Stimulated activated effector memory CD8-positive, alpha-beta T cell treated with anti-CD3 and anti-CD28 coated beads, Interleukin-12 subunit alpha, Interleukin-12 subunit beta, amount 100 ng/mL, for 72 hours (primary cell): ENCODE results near the gene ATP10D.
A peak's percentile ranks its signal among the peaks of the same experiment; 100 is the strongest.
"Not testable (repeated sequence)": the region's sequence is repeated elsewhere in the genome, so short reads cannot be mapped to it uniquely, and the experiment has no call there.

ENCODE experiments used
- ATAC-seq: fragments of 150-1000 bp; cut with Tn5 transposase; 2 replicates; pipeline ENCODE4 v1.10.0; 2021
- DNase-seq, 2 donors: peaks; one replicate each; pipeline ENCODE4 v3.0.0; 2021 to 2022; ENCODE audit warnings: low spot score in 2 of 2
- H3K27ac Mint-ChIP-seq: one replicate; pipeline ENCODE4 v1.8.0; 2022; ENCODE audit warnings: mild to moderate bottlenecking, mixed read lengths
- H3K36me3 Mint-ChIP-seq: one replicate; pipeline ENCODE4 v1.8.0; 2022; ENCODE audit warnings: mild to moderate bottlenecking, mixed read lengths
- H3K4me1 Mint-ChIP-seq: one replicate; pipeline ENCODE4 v1.8.0; 2022; ENCODE audit warnings: mixed read lengths
- H3K4me3 Mint-ChIP-seq: one replicate; pipeline ENCODE4 v1.8.0; 2022; ENCODE audit warnings: mild to moderate bottlenecking, mixed read lengths
- H3K9me3 Mint-ChIP-seq: one replicate; pipeline ENCODE4 v1.8.0; 2022; ENCODE audit warnings: mixed read lengths

ATP10D gene

GRCh38 chr4:47478804-47479203, 6.3 kb upstream of the ATP10D start:
- no peak for DNase-seq
- Mint-ChIP-seq H3K36me3 (no peaks in the 10 kb centered on the region), H3K9me3 (no peaks in the 10 kb centered on the region), H3K27ac (no peak overlapping the region), H3K4me3 (no peak overlapping the region), H3K4me1 (peaks cover 6% of the 10 kb centered on the region)
- ATAC-seq = no peak

DNA sequence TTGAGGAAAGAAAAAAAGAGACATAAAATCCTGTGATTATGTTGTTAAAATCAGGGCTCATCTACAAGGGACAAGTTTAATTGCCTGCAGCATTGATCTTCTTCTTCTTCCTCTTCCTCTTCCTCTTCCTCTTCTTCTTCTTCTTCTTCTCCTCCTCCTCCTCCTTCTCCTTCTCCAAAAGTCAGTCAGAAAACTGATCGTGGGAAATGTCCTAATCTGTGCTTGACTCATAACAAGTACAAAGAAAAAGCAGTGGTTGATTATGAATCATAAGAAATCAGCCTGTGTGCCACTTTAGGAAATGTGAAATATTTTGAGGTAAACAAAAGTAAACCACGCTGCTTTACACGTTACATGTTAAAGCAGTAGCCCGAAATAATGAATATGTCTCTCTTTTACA, 2.7 kb upstream of the ATP10D start:
- peaks cover 13% of the 10 kb centered on the region for H3K4me1 Mint-ChIP-seq

DNA sequence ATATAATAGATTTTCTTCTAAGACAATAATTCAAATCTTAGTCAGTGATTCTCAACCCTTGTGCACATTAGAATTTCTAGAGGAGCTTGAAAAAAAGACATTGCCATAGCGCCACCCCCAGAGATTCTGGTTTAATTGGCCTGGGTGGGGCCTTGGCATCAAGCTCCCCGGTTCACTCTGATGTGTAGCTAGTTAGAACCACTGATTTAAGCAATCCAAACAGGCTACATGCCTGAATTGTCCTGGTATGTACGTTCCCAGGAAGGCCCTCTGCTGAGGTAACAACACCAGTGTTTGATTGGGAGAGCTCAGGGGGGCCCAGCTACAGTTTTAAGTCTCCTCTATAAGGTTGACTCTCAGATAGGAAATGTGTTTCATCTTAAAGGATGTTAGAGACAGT, 1.3 kb upstream of the ATP10D start:
- no peak for DNase-seq
- no peaks in the 10 kb centered on the region for H3K36me3 Mint-ChIP-seq
- peak overlapping the region; percentile 89 for H3K27ac Mint-ChIP-seq
- H3K9me3 Mint-ChIP-seq = no peaks in the 10 kb centered on the region
- H3K4me3 Mint-ChIP-seq = peak overlapping the region; percentile 86
- peaks cover 13% of the 10 kb centered on the region for H3K4me1 Mint-ChIP-seq
- ATAC-seq = no peak

More for the DNA sequence above, 2.7 kb upstream of the ATP10D start:
- Mint-ChIP-seq H3K9me3 (no peaks in the 10 kb centered on the region), H3K27ac (peak overlapping the region; percentile 7), H3K36me3 (no peaks in the 10 kb centered on the region), H3K4me3 (no peak overlapping the region)
- no peak for DNase-seq
- peak; percentile 73 for ATAC-seq

GRCh38 chr4:47484168-47484567, 907 bp upstream of the ATP10D start:
- ATAC-seq (no peak), DNase-seq (no peak)
- Mint-ChIP-seq H3K9me3 (no peaks in the 10 kb centered on the region), H3K27ac (peak overlapping the region; percentile 89), H3K36me3 (no peaks in the 10 kb centered on the region), H3K4me1 (peaks cover 13% of the 10 kb centered on the region), H3K4me3 (peak overlapping the region; percentile 86)

- Mint-ChIP-seq H3K9me3 (no peaks in the 10 kb centered on the region), H3K4me3 (peak overlapping the region; percentile 86), H3K27ac (peak overlapping the region; percentile 89), H3K36me3 (no peaks in the 10 kb centered on the region), H3K4me1 (peaks cover 20% of the 10 kb centered on the region)
- no peak for DNase-seq
- no peak for ATAC-seq
These were observed 693 bp downstream of the ATP10D start for GRCh38 chr4:47485768-47486167.

DNA sequence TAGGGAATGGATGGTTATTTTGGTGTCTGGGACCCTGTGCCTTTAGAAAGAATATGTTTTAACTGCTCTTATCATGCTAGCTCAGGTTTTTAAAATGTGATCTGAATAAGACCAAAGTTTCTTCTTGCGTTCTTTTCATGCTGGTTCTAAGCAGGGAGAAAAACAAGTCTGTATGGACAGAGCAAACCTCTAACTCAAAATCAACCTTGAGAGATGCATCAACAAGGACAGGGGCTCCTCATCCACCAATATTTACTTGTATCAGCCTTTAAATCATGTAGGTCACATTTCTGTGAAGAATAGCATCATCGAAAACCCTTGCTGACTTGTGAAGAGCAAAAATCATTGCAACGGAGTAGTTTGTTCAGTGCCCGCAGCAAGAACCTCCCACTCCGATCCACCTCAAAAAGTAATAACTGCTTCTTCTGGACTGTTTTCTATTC, 1.2 kb downstream of the ATP10D start:
- H3K36me3 Mint-ChIP-seq = no peaks in the 10 kb centered on the region
- H3K4me3 Mint-ChIP-seq = peak overlapping the region; percentile 86
- peaks cover 25% of the 10 kb centered on the region for H3K4me1 Mint-ChIP-seq
- no peak for DNase-seq
- H3K9me3 Mint-ChIP-seq = no peaks in the 10 kb centered on the region
- H3K27ac Mint-ChIP-seq = peak overlapping the region; percentile 48
- ATAC-seq = no peak

GRCh38 chr4:47486727-47487126, 1.7 kb downstream of the ATP10D start:
- not testable (repeated sequence) for H3K9me3 Mint-ChIP-seq, ATAC-seq, DNase-seq, H3K36me3 Mint-ChIP-seq, H3K27ac Mint-ChIP-seq
- peaks cover 25% of the 10 kb centered on the region for H3K4me1 Mint-ChIP-seq
- H3K4me3 Mint-ChIP-seq = peak overlapping the region; percentile 86

DNA sequence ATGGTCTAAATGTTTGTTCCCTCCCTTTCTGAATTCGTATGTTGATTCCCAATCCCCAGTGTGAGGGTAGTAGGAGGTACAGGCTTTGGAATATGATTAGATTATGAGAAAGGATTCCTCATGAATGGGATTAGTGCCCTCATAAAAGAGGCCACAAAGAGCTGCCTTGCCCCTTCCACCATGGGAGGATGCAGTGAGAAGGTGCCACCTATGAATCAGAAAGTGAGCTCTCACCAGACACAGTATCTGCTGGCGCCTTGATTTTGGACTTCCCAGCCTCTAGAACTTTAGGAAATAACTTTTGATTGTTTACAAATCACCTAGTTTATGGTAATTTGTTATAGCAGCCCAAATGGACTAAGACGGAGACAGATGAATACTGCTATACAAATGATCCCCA, 3.6 kb downstream of the ATP10D start:
- H3K27ac Mint-ChIP-seq = no peak overlapping the region
- ATAC-seq = no peak
- no peak overlapping the region for H3K4me3 Mint-ChIP-seq
- no peaks in the 10 kb centered on the region for H3K9me3 Mint-ChIP-seq
- H3K4me1 Mint-ChIP-seq = peaks cover 19% of the 10 kb centered on the region
- no peaks in the 10 kb centered on the region for H3K36me3 Mint-ChIP-seq
- DNase-seq = no peak

GRCh38 chr4:47490550-47490949, 5.5 kb downstream of the ATP10D start:
- DNase-seq = no peak
- Mint-ChIP-seq H3K4me1 (peaks cover 12% of the 10 kb centered on the region), H3K36me3 (no peaks in the 10 kb centered on the region), H3K9me3 (no peaks in the 10 kb centered on the region), H3K4me3 (no peak overlapping the region), H3K27ac (no peak overlapping the region)
- peak; percentile 92 for ATAC-seq

DNA sequence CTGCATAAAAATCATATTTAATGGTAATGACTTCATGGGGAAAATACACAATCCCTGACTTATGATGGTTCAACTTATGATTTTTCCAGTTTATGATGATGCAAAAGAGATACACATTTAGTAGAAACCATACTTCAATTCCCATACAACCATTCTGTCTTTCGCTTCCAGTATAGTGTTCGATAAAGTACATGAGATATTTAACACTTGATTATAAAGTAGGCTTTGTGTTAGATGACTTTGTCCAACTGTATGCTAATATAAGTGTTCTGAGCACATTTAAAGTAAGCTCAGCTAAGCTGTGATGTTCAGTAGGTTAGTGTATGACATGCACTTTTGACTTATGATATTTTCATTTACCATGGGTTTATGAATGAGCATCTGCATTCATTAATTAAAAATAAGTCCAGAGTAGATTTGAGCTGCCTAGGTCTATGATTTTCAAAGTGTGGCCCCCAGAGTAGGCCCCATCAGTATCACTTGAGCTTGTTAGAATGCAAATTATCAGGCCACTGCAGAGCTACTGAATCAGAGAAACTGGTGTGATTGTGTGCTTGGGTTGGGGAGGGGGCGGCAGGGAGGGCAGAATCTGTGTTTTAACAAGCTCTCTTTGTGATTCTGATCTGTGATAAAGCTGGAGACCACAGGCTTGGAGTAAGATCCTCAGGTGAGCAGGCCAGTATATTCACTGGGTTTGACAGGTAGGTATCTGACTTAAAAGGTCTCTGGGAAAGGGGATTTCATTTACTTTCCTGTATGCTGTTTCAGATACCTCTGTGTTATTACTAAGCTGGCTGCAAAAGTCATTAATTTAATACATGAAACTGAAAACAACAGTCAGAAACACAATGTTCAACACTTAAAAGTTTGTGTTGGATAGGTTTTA, 8.4 kb downstream of the ATP10D start:
- Mint-ChIP-seq H3K9me3 (no peaks in the 10 kb centered on the region), H3K4me1 (peaks cover 12% of the 10 kb centered on the region), H3K27ac (no peak overlapping the region), H3K36me3 (no peaks in the 10 kb centered on the region), H3K4me3 (no peak overlapping the region)
- ATAC-seq (peak; percentile 28), DNase-seq (no peak)

DNA sequence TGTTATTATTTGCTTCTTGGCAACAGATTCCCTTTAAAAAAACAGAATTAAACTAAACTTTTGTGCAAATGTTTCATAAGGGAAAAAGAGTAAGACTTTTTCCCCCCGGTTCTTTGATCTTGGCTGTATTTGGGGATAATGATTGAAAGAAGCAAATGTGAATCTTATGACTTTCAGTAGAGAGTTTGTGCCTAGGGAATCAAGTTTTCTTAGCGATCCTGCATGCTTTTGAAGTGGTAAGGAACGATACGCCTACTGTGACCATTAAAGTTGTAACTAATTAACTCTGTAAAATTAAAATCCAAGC, 9.0 kb downstream of the ATP10D start:
- no peak for ATAC-seq
- Mint-ChIP-seq H3K27ac (no peak overlapping the region), H3K4me3 (no peak overlapping the region), H3K36me3 (no peaks in the 10 kb centered on the region), H3K4me1 (peaks cover 17% of the 10 kb centered on the region), H3K9me3 (no peaks in the 10 kb centered on the region)
- DNase-seq = no peak

DNA sequence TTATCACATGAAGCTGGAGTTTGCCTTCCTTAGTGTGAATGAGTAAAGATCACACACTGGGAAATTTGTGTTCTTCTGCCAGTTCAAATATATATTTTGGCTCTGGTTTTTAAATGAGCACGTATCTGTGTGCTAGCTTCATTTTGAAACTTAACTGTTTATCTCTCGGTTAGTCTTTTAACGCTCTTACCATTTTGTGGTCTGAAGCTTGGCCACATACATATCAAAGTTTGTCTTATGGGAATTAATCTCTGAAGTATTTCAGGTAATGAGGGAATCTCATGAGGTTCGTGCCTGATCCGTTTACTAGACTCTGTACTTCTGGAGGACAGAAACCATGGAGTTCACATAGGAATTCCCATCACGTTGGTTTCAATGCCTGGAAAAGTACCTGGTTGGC, 13.8 kb downstream of the ATP10D start:
- Mint-ChIP-seq H3K36me3 (no peaks in the 10 kb centered on the region), H3K27ac (no peak overlapping the region), H3K4me3 (no peak overlapping the region), H3K9me3 (no peaks in the 10 kb centered on the region), H3K4me1 (peaks cover 5% of the 10 kb centered on the region)
- DNase-seq = no peak
- no peak for ATAC-seq

- H3K9me3 Mint-ChIP-seq = no peaks in the 10 kb centered on the region
- ATAC-seq = no peak
- H3K36me3 Mint-ChIP-seq = no peaks in the 10 kb centered on the region
- no peak for DNase-seq
- no peak overlapping the region for H3K4me3 Mint-ChIP-seq
- H3K4me1 Mint-ChIP-seq = peaks cover 5% of the 10 kb centered on the region
- no peak overlapping the region for H3K27ac Mint-ChIP-seq
These were observed 14.6 kb downstream of the ATP10D start for GRCh38 chr4:47499700-47500099.

DNA sequence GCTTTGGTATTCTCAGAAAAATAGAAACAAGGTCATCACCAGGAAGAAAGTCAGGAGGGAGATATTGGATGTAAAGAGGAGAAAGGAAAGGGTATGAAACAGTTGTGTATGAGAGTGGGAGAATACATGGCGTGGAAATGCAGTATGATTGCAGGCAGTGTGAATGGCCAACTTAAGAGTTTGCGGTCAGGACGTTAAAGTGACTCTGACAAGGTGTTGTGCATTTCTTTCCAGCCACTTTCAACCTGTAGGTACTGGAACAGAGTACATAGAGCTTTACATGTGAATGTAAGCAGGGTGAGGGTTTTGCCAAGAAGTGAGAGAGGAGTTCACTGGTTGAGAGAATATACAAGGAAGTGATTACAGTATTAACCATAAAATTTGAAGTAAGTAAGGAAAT, 15.7 kb downstream of the ATP10D start:
- ATAC-seq (no peak), DNase-seq (no peak)
- no peak overlapping the region for H3K27ac Mint-ChIP-seq
- H3K4me1 Mint-ChIP-seq = peaks cover 5% of the 10 kb centered on the region
- no peaks in the 10 kb centered on the region for H3K36me3 Mint-ChIP-seq
- no peak overlapping the region for H3K4me3 Mint-ChIP-seq
- H3K9me3 Mint-ChIP-seq = no peaks in the 10 kb centered on the region

GRCh38 chr4:47505147-47505546, 20.1 kb downstream of the ATP10D start:
- Mint-ChIP-seq H3K27ac (no peak overlapping the region), H3K9me3 (no peaks in the 10 kb centered on the region), H3K4me1 (peaks cover 8% of the 10 kb centered on the region), H3K36me3 (no peaks in the 10 kb centered on the region), H3K4me3 (no peak overlapping the region)
- ATAC-seq (no peak), DNase-seq (no peak)

- H3K27ac Mint-ChIP-seq = no peak overlapping the region
These were observed 20.6 kb downstream of the ATP10D start for GRCh38 chr4:47505666-47506065.

More at GRCh38 chr4:47505666-47506065, 20.6 kb downstream of the ATP10D start:
- H3K4me1 Mint-ChIP-seq = peaks cover 13% of the 10 kb centered on the region
- no peaks in the 10 kb centered on the region for H3K9me3 Mint-ChIP-seq
- H3K4me3 Mint-ChIP-seq = no peak overlapping the region
- no peak for DNase-seq
- H3K36me3 Mint-ChIP-seq = no peaks in the 10 kb centered on the region
- ATAC-seq = no peak
